Neural progenitor cell (in vitro differentiated cells): Measurements from ENCODE around the gene CRYBB1.

Experiments used
- CTCF ChIP-seq: fragments of 200-600 bp; sonication (generic); IDR thresholded peaks from 2 replicates; pipeline ENCODE4 v1.5.1; 2017; ENCODE audit warnings: antibody characterized with exemption, mild to moderate bottlenecking
- EZH2 ChIP-seq: fragments of 200-600 bp; sonication (generic); IDR thresholded peaks from 2 replicates; pipeline ENCODE4 v1.6.1; 2017; ENCODE audit warnings: antibody characterized with exemption, mild to moderate bottlenecking, moderate library complexity

GRCh38 chr22:26648011-26648497 is 30.2 kb upstream of the CRYBB1 start:
- no peak for TF ChIP-seq CTCF
- no peak for TF ChIP-seq EZH2
